Choroid plexus epithelial cell (primary cell): Measurements from ENCODE around the gene WNK2.
"Not testable (repeated sequence)": the region's sequence is repeated elsewhere in the genome, so short reads cannot be mapped to it uniquely, and the experiment has no call there.

ENCODE experiments used
- DNase-seq: peaks from one replicate; pipeline ENCODE4 v3.0.0-alpha.2; 2010; ENCODE audit warnings: low read depth
- H3K4me3 ChIP-seq: 2 replicates; pipeline ENCODE4 v1.5.1; 2011; ENCODE audit warnings: low read depth, mild to moderate bottlenecking, control low read depth, low read length, moderate library complexity
- CTCF ChIP-seq: conservative IDR thresholded peaks from 2 replicates; pipeline ENCODE4 v1.5.1; 2011; ENCODE audit warnings: low read depth, mild to moderate bottlenecking, control low read depth, inconsistent platforms, low read length, moderate library complexity

WNK2 gene

GRCh38 chr9:93319992-93320500 lies 136.1 kb downstream of the WNK2 start:
- no peak for TF ChIP-seq CTCF
- DNase-seq, result no peak
- H3K4me3 ChIP-seq, result no peak overlapping the region

- no peak overlapping the region for H3K4me3 ChIP-seq
- no peak for DNase-seq
- no peak for TF ChIP-seq CTCF
These were observed 136.8 kb downstream of the WNK2 start for GRCh38 chr9:93320591-93321219.

- DNase-seq, result no peak
- no peak for TF ChIP-seq CTCF
- no peak overlapping the region for H3K4me3 ChIP-seq
These were observed 137.3 kb downstream of the WNK2 start for GRCh38 chr9:93321220-93321610.

GRCh38 chr9:93323446-93323954 lies 139.6 kb downstream of the WNK2 start:
- not testable (repeated sequence) for DNase-seq

GRCh38 chr9:93324191-93324834 lies 140.4 kb downstream of the WNK2 start:
- no peak for TF ChIP-seq CTCF
- no peak for DNase-seq
- no peak overlapping the region for H3K4me3 ChIP-seq

More at GRCh38 chr9:93323446-93323954, 139.6 kb downstream of the WNK2 start:
- not testable (repeated sequence) for H3K4me3 ChIP-seq

- TF ChIP-seq CTCF, result no peak
- no peak for DNase-seq
- H3K4me3 ChIP-seq, result no peak overlapping the region
These were observed 141.5 kb downstream of the WNK2 start for GRCh38 chr9:93325307-93326035.

GRCh38 chr9:93326056-93326455 lies 142.1 kb downstream of the WNK2 start:
- TF ChIP-seq CTCF, result no peak
- H3K4me3 ChIP-seq, result no peak overlapping the region
- no peak for DNase-seq
